GM19438 (cell line): ENCODE results near the gene REEP6.

Source experiments
- ATAC-seq: cut with Tn5 transposase; IDR thresholded peaks from one replicate; pipeline ENCODE4 v1.9.1; 2021; ENCODE audit warnings: low read depth; ENCODE audit not compliant: unreplicated experiment

REEP6 gene

DNA sequence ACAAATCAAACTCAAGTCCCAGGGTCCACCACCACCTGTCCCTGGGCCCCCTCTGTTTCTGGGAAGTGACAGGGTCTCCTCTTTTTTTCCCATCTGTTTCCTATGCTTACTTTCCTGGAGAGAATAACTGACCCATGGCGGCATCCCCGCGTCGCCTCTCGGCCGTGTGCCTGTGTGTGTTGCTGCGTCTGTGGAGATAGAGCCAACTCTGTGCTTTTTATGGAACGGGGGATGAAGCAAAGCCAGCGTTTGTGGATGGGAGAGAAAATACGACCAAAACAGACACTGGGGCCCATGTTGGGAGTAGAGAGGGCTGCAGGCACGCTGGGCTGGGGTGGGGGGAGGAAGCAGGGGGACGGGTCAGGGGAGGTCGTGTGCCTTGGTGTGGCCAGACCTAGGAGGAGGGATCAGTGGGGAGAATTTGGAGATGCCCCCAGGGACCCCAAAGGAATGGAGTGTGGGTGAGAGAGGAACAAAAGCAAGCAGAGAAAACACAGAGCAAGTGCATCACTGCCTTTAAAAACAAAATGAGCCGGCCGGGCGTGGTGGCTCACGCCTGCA is 49.5 kb downstream of the REEP6 start:
- ATAC-seq, result no peak
